Hippocampal formation (tissue), 2 donors: ENCODE data around the gene NLE1.
"Not testable (repeated sequence)": the region's sequence is repeated elsewhere in the genome, so short reads cannot be mapped to it uniquely, and the experiment has no call there.

Source experiments
- DNase-seq, 2 donors: peaks; one replicate each; lab custom pipeline; 2025; lab: John Stamatoyannopoulos, UW

NLE1 gene

DNA sequence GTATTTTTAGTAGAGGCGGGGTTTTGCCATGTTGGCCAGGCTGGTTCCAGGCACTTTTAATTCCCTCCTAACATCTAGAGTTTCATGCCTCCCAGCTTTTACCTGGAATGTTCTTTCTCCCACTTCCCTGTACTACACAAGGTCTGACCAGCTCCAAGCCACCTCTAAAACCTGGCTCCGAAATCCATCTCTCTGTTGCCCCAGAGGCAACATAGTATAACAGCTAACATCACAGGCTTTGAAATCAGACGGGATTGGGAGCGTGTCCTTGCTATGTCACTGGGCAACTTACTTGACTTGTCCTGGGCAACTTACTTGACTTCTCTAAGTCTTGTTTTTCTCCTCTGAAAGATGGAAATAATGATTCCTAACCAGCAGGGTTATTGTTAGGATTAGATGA is 20.7 kb upstream of the NLE1 start:
- DNase-seq = no peak

DNA sequence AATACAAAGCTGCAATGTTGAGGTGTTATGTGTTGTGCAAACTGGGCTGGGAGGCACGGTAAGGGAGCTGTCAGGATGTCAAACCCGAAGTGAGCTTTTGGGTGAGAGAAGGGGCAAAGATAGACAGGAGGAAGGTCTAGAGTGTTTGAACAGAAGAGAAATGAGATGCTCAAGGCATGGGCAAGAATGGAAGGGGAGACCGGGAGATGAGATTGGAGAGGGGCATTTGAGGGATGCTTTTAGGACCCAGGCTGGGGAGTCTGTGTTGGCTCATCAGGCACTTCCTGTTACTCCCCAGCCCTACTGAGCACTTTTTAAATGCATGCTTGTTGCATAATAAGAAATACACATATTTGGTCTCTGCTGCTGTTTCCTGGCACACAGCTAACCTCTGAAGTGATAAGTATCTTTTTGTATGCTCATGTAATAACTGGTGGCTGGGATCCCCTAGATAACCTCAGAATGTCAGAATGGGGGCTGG is 19.2 kb upstream of the NLE1 start:
- DNase-seq = no peak

DNA sequence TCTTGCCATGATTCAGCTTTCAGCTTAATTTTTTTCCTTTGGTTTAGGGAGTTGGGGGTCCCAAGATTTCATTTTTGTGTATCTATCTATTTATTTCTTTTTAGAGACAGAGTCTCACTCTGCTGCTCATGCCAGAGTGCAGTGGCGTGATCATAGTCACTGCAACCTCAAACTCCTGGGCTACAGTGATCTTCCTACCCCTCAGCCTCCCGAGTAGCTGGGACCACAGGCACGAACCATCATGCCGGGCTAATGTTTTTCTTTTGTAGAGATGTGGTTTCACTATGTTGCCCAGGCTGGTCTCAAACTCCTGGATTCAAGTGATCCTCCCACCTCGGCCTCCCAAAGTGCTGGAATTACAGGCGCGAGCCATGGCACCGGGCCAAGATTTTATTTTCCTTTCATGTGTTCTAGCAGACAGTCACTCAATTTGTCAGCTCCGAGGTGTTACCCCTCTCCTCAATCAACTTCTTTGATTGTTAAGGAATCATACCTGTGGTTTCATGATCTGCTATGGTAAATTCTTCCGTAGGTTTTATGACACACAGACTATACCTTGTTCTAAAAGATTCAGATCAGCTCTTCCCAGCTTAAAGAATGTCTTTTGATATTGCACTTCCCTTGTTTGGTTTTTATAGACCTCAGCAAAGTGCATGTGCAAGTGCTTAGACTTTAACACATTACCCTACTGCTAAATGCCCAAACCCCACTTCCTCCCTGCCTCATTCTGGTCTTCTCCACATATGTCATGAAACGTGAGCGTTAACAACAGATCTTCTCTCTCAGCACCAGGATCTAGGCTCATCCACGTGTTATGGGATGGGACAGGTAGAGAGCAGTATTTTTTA is 18.5 kb upstream of the NLE1 start:
- DNase-seq = no peak

DNA sequence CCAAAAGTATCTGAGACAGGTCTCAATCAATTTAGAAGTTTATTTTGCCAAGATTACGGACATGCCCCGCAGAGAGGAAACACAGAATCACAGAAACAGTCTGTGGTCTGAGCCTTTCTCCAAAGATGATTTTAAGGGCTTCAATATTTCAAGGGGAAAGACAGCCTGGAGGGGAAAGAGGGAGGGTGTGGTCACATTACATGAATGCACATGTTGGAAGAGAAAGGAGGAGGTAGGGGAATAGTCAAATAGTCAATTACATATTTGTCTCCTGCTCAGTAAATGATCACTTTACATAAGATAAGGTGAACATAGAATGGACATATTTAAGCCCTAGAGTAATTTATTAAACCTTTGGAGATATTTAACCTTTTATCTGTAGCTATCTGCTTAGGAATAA is 17.8 kb upstream of the NLE1 start:
- no peak for DNase-seq

DNA sequence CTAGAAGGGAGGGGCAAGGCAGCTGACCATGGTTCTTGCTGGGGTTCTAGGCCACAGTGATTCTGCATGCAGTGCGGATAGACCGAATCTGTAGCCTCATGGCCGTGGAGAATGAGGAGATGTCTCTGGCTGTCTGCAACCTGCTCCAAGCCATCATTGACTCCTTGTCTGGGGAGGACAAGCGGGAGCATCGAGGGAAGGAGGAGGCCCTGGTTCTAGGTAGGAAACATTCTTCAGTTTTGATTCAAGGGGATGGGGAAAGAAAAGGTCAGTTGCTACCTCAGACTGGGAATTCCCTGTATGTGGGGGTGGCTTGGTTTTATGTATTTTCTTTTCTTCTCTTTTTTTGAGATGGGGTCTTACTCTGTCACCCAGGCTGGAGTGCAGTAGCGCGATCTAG is 13.1 kb upstream of the NLE1 start:
- DNase-seq = no peak

DNA sequence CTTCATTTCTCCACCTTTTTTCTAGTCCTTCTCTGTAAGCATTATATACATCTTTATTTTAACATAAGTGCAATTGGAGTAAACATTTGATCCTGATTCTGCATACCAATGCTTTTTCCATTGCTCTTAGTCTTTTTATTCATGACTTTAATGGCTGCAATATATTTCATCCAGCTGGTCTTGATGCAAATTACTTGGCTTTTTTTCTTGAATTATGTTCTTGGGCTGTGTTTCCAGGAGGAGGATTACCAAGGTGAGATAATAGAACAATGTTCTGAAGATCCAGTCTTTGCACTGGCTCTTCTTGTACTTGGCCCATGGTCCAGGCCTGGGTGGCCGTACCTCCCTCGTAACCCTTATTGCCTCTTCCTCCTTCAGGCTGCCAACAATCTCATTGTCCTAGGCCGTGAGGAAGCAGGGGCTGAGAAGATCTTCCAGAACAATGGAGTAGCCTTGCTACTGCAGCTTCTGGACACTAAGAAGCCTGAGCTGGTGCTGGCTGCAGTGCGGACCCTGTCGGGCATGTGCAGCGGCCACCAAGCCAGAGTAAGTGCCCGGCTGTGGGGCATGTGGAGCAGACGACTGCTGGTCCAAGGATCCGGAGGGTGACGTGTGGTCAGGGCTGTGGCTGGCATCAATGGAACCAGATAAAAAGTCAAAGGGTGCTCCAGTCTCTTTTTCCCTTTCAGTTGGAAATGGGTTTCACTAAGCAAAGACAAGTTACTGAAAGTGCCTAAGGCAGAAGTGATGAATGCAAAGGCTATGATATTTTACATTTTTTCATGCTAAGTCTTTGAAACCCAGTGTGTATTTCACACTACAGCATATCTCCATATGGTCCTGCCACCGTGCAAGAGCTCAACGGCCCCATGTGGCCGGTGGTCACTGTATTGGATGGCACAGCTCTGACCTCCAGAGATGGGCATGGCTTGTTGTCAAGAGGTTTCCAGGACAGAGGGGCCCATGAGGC is 12.4 kb upstream of the NLE1 start:
- DNase-seq = no peak

DNA sequence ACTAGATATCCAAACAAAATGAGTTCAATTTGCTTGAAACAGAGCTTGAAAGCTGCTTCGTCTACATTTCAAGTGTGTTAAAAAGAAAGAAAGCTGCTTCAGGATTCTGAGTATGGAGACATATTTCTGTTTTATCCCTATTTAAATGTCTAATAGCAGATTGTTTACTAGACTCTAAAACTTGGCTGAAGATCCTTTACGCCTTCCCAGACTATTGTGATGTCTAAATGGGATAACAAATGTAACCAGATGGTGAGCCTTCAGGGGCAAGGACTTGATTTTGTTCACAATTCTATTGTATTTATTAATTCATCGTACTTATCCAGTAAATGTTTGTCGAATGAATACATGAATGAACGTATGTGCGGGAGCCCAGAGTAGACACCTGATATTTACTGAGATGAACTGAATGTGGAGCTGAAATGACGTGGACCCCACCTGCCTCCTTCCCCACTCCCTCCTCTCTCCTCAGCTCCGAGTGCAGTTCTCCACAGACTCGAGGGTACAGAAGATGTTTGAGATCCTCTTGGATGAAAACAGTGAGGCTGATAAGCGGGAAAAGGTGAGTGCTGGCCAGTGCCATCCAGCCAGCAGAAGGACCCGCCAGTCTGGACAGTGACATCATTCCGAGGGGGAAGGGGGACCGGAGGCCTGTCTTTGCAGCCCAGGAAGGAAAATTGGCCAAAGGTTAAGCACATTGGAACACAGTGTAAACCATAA is 10.5 kb upstream of the NLE1 start:
- DNase-seq = no peak

DNA sequence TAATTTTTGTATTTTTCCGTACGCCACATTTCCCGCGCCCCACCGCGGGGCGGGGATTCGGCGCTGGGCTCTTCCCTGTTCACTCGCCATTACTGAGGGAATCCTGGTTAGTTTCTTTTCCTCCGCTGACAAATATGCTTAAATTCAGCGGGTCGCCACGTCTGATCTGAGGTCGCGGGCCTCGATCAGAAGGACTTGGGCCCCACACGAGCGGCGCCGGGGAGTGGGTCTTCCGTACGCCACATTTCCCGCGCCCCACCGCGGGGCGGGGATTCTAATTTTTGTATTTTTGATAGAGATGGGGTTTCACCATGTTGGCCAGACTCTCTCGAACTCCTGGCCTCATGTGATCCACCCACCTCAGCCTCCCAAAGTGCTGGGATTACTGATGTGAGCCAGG is 9.0 kb upstream of the NLE1 start:
- not testable (repeated sequence) for DNase-seq

DNA sequence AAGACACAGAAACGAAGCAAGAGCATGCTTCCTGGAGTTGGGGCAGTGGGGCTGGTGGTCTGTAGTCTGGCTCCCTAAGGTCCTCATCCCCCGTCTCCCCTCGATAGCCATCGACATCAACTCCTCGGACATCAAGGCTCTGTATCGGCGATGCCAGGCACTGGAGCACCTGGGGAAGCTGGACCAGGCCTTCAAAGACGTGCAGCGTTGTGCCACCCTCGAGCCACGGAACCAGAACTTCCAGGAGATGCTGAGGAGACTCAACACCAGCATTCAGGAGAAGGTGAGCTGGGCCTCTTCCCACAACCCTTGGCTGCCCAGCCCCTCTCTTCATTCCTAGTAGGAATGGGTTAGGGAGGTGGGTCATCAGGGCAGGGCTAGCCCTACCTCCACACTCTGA is 7.8 kb upstream of the NLE1 start:
- DNase-seq = no peak

DNA sequence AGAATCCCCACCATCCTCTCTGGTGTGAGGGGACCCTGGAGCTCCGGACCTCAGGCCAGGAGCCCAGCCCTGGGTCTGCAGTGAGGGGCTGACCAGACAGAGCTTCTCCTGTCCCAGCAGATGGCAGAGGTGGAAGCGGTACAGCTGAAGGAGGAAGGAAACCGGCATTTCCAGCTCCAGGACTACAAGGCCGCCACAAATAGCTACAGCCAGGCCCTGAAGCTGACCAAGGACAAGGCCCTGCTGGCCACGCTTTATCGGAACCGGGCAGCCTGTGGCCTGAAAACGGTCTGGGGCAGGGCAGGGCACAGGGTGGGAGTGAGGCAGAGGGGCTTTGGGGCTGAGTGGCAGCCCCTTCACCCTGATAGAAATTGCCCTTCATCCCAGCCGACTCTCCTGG is 6.0 kb upstream of the NLE1 start:
- no peak for DNase-seq

DNA sequence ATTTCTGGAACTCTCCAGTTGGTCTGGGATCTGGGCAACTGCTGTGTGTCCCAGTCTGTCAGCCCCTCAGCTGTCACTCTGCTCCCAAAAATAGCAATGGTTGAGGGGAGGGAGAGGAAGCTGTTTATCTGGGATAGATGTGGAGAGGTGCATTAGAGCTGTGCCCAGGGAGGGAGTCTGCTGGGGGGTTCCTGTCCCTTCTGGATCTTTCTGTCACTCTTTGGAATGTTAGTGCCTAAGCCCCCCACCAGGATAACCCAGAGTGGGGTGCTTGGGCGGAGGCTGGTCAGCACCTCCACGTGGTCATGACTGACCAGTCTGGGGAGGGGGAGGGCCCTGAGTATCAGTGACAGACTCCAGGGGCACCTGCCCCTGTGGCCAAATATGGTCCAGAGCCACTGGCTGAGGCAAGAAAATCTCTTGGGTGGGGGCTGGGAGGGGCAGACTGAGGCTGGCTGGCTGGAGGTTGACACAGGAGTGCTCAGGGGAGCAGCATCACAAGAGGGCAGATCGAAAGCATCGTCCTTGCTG is 5.3 kb upstream of the NLE1 start, which contains the start of gene UNC45B:
Gene UNC45B (plus strand): TSS at position 443 of the 531 bp plus-strand sequence. CDS start 447 bp downstream, outside the sequence.
- DNase-seq = no peak

DNA sequence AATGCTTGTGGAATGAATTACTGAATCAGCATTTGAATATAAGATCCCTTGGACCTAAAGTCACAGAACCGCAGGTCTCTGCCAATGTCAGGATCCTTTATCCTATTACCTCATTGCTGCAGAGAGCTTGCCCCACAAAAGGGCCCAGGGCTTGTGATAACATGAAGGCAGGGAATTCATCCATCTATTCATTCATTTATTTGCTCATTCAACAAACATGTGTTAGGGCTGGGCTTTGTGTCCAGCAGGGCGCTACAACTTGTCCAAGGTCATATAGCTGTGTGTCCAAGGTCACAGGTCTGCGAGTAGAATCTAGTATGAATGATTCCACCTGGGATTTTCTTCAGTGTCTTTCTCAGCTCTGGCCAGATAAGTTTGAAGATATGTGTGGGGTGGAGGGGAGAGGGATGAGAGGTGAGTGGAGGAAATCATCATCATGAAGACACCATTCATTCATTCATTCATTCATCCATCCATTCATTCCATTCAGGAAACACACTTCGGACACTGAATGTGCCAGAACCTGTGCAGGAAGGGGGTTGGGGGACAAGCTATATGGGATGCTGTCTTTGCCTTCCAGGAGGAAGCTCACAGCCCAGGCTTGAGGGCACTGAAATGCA is 4.2 kb upstream of the NLE1 start:
- DNase-seq = no peak

DNA sequence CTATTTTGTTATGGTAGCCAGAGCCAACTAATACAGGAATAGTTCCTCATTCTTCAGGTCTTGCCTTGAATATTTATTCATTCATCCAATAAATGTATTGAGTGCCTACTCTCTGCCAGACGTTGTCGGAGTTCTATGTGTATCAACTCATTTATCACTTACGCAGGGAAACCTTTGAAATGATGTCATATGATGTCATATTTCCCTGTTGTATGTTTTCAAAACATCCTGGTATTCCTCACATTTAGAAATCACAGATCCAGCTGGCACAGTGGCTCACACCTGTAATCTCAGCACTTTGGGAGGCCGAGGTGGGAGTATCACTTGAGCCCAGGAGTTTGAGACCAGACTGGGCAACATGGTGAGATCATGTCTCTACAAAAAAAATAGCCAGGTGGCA is 2.7 kb upstream of the NLE1 start:
- DNase-seq = no peak

DNA sequence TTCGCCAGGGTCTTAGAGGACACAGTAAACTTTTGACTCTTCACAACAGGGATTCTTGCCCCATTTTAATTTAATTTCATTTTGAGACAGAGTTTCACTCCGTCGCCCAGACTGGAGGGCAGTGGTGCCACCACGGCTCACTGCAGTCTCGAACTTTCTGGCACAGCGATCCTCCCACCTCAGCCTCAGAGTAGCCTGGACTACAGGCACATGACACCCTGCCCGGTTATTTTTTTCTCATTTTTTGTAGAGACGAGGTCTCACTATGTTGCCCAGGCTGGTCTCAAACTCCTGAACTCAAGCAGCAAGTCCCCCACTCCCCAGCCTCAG is 329 bp upstream of the NLE1 start:
- DNase-seq = no peak

DNA sequence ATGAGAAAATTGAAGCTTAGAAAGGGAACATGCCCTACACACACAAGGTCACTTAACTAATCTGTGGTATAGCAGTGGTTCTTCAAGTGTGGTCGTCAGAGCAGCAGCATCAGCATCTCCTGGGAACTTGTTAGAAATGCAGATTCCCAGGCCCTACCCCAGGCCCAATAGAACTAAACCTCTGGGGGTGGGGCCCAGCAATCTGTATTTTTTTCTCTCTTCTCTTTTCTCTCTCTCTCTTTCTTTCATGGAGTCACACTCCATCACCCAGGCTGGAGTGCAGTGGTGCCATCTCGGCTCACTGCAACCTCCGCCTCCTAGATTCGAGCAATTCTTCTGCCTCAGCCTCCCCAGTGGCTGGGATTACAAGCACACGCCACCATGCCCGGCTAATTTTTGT is 3.9 kb downstream of the NLE1 start:
- DNase-seq = no peak

DNA sequence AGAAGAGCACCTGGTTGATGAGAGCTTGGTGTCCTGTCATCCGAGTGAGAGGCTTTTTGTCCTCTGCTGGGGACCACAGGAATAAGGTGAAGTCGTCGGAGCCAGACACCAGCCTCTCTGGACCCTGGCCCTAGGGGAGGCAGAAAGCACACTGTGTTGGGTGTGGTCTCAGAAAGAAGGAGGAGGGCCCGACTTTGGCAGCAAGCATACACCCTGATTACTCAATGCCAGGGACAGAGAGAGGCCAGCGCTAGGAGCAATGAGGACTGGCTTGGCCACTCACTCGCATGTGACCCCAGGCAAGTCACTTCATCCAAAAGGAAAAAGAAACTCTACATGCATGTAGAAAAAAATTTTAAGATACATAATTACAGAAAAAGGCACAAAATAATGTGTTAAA is 6.8 kb downstream of the NLE1 start:
- no peak for DNase-seq

DNA sequence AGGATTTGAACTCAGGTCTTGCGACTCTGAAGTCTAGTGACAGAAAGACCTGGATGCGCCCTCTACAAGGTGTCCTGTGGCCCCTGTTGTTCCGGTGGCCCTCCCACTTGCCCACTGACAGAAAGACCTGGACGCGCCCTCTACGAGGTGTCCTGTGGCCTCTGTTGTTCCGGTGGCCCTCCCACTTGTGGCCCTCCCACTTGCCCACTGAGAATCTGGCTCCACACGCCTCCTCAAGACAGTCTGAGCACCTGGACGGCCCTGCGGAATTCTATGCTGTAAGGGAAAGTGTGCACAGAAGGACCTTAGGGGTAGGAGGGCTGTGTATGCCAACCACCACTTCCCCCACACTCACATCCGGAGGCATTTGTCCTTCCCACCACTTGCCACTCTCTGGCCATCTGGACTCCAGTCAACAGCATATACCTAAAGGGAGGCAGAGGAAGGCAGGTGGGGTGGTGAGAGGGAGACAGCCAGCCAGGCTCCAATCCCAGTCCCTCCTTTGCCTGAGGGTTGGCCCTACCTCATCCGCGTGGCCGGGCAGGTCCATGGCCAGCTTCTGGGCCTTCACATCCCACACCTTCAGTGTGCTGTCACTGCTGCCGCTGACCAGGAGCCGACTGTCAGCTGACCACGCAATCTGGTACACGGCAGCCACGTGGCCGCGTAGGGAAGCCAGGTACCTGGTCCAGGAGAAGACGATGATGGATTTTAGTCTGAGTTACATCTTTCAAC is 9.1 kb downstream of the NLE1 start:
- DNase-seq = no peak

DNA sequence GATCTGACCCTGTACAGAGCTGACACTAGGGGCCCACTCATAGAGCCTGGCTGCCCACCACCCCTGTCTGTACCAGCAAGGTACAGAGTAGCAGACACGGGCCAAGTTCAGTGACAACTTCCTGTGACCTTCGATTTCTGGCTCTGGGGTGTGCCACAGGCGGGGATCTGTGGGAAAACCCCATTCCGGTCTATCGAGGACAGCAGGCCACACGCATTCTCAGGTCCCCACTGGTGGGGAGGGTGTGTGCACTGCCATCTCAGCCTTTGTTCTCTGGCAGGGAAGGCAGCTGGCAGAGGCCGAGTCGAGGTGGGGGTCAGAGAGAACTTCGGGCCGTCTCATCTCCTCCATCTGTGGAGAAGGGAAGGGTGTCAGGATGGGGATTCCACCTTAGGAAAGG is 10.0 kb downstream of the NLE1 start:
- DNase-seq = no peak

DNA sequence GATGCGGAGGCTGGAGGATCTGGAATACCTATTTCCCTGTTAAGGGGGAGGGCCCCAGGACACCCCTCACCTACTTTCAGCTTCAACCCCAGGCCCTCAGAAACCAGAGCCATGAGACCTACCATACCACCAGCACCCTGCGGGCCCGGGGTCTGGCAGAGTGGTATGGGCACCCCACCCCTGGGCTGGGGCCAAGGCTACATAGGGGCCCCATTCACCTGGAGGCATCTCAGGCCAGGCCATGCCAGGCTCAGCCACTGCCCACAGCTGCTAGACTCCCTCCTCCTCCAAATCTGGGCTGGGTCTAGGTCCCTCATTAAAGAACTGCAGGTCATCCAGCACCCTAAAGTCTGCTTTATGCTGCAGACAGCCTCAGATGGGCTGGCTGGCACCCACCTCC is 11.7 kb downstream of the NLE1 start:
- no peak for DNase-seq

DNA sequence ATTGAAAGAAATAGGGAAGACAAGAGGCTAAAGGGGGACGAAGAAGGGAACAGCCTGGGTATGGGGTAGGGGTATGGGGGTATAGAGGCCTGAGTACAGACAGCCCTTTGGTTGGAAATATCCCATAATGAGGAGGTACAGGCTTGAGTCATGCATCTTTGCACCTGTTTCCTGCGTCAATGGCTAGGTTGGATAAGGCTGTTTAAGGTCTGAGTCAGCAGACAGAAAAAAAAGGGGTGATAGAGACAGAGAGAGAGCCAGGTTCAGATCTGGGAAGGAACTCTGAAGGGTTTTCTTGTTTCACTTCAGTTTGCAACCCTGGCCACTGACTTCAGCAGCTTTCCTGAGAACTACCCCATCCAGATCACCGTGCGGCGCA is 12.1 kb downstream of the NLE1 start:
- DNase-seq = no peak
